ENCODE measurements around the gene FBXO42. TPM values are rescaled to one million over a fixed set of nuclear protein-coding genes. Genes with fewer than 3 reads are reported as not detected.
A peak's percentile ranks its signal among the peaks of the same experiment; 100 is the strongest.

FBXO42 gene
- total RNA-seq, 1 donor from 2014 or later: 36.6 TPM

GRCh38 chr1:16386454-16387113, 34.3 kb upstream of the FBXO42 start:
- no peaks in the 10 kb centered on the region for H3K9me3 ChIP-seq
- peak in 1 of 2 donors; percentile 79 for DNase-seq (ENCODE audit: low spot score in 2 of 2)
- no peaks in the 10 kb centered on the region for H3K27me3 ChIP-seq
- intact Hi-C loops (cut with DNase I): loop anchor here (2.0 kb wide), 1 partner anchor 18 kb away; no protein-coding TSS in a partner anchor
- H3K4me3 ChIP-seq: peak overlapping the region; percentile 50 to 60
- peaks cover 20 to 62% of the 10 kb centered on the region in 2 donors for H3K4me1 ChIP-seq
- H3K36me3 ChIP-seq: no peaks in the 10 kb centered on the region
- peak overlapping the region; percentile 83 to 84 for H3K27ac ChIP-seq
- no peak for TF ChIP-seq CTCF (IDR thresholded peaks at IDR 0.05)

GRCh38 chr1:16385659-16386453, 33.6 kb upstream of the FBXO42 start:
- Histone ChIP-seq H3K4me1 (peaks cover 18 to 55% of the 10 kb centered on the region in 2 donors), H3K27me3 (no peaks in the 10 kb centered on the region), H3K27ac (peak overlapping the region; percentile 83 to 84), H3K9me3 (no peaks in the 10 kb centered on the region), H3K36me3 (no peaks in the 10 kb centered on the region), H3K4me3 (peak overlapping the region in 1 of 2 donors; percentile 60)
- DNase-seq (ENCODE audit: low spot score in 2 of 2): no peak
- intact Hi-C loops (cut with DNase I): loop anchor here (2.0 kb wide), 1 partner anchor 17 kb away; no protein-coding TSS in a partner anchor
- no peak for TF ChIP-seq CTCF (IDR thresholded peaks at IDR 0.05)

- DNase-seq (ENCODE audit: low spot score in 2 of 2): no peak
- H3K27me3 ChIP-seq: no peaks in the 10 kb centered on the region
- no peak overlapping the region for H3K4me3 ChIP-seq
- no peaks in the 10 kb centered on the region for H3K36me3 ChIP-seq
- no peaks in the 10 kb centered on the region for H3K9me3 ChIP-seq
- TF ChIP-seq CTCF (IDR thresholded peaks at IDR 0.05): no peak
- H3K27ac ChIP-seq: peak overlapping the region in 1 of 2 donors; percentile 83
- peaks cover 18 to 49% of the 10 kb centered on the region in 2 donors for H3K4me1 ChIP-seq
- intact Hi-C loops (cut with DNase I): no loop called here
Measured at GRCh38 chr1:16383888-16384287, 31.6 kb upstream of the FBXO42 start.

- Histone ChIP-seq H3K4me3 (no peak overlapping the region), H3K4me1 (peaks cover 10 to 54% of the 10 kb centered on the region in 2 donors), H3K36me3 (no peaks in the 10 kb centered on the region), H3K27me3 (no peaks in the 10 kb centered on the region), H3K9me3 (no peaks in the 10 kb centered on the region), H3K27ac (no peak overlapping the region)
- DNase-seq (ENCODE audit: low spot score in 2 of 2): no peak
- TF ChIP-seq CTCF (IDR thresholded peaks at IDR 0.05): no peak
- intact Hi-C loops (cut with DNase I): no loop called here
Measured at GRCh38 chr1:16380868-16381267, 28.6 kb upstream of the FBXO42 start.

GRCh38 chr1:16378443-16378842, 26.2 kb upstream of the FBXO42 start:
- H3K9me3 ChIP-seq: no peaks in the 10 kb centered on the region
- no peaks in the 10 kb centered on the region for H3K27me3 ChIP-seq
- H3K27ac ChIP-seq: peak overlapping the region in 1 of 2 donors; percentile 14
- TF ChIP-seq CTCF (IDR thresholded peaks at IDR 0.05): no peak
- DNase-seq (ENCODE audit: low spot score in 2 of 2): no peak
- no peaks in the 10 kb centered on the region for H3K36me3 ChIP-seq
- peaks cover 6 to 52% of the 10 kb centered on the region in 2 donors for H3K4me1 ChIP-seq
- intact Hi-C loops (cut with DNase I): no loop called here
- no peak overlapping the region for H3K4me3 ChIP-seq

All from ascending aorta (tissue), 2 donors.